T47D (cell line): ENCODE results near the gene TRMT44.

Source experiments
- DNase-seq, 2 experiments: peaks; one replicate each; pipeline versions ENCODE4 v3.0.0 to v3.0.0-alpha.2; 2011 to 2012; ENCODE audit warnings: low read depth in 1 of 2, low spot score in 1 of 2
- JUND ChIP-seq: IDR thresholded peaks from 2 replicates; pipeline ENCODE4 v1.6.1; 2012; ENCODE audit warnings: low read depth
- in situ Hi-C: cut with HindIII; loops from 2 replicates; pipeline ENCODE4 v1.10.0; 2016; ENCODE audit warnings: low sequenced_read_pairs, low pct_unique_long_range_greater_than_20kb

The TRMT44 gene

GRCh38 chr4:8469550-8469949, 29.0 kb downstream of the TRMT44 start:
- in situ Hi-C loops = no loop called here
- DNase-seq = no peak
- TF ChIP-seq JUND = no peak

GRCh38 chr4:8470451-8471024, 30.0 kb downstream of the TRMT44 start:
- no peak for DNase-seq
- TF ChIP-seq JUND = no peak
- in situ Hi-C loops = no loop called here

- no peak for DNase-seq
- in situ Hi-C loops = no loop called here
- TF ChIP-seq JUND = no peak
Observed at GRCh38 chr4:8471211-8471875, 30.8 kb downstream of the TRMT44 start.

GRCh38 chr4:8472158-8472688, 31.6 kb downstream of the TRMT44 start:
- in situ Hi-C loops = no loop called here
- TF ChIP-seq JUND = no peak
- DNase-seq = no peak

- in situ Hi-C loops = no loop called here
- no peak for DNase-seq
- TF ChIP-seq JUND = no peak
Observed at GRCh38 chr4:8472689-8473197, 32.2 kb downstream of the TRMT44 start.

- no peak for DNase-seq
- in situ Hi-C loops = no loop called here
- TF ChIP-seq JUND = no peak
Observed at GRCh38 chr4:8473198-8473919, 32.8 kb downstream of the TRMT44 start.

GRCh38 chr4:8473920-8474590, 33.5 kb downstream of the TRMT44 start:
- no peak for DNase-seq
- TF ChIP-seq JUND = no peak
- in situ Hi-C loops = no loop called here

- in situ Hi-C loops = no loop called here
- no peak for TF ChIP-seq JUND
- no peak for DNase-seq
Observed at GRCh38 chr4:8474856-8475255, 34.3 kb downstream of the TRMT44 start.

- in situ Hi-C loops = no loop called here
Observed at GRCh38 chr4:8475751-8476575, 35.4 kb downstream of the TRMT44 start.

GRCh38 chr4:8477095-8477635, 36.6 kb downstream of the TRMT44 start:
- TF ChIP-seq JUND = no peak
- no peak for DNase-seq
- in situ Hi-C loops = no loop called here

More at GRCh38 chr4:8475751-8476575, 35.4 kb downstream of the TRMT44 start:
- no peak for DNase-seq
- TF ChIP-seq JUND = no peak

- DNase-seq = no peak
- in situ Hi-C loops = no loop called here
- no peak for TF ChIP-seq JUND
Observed at GRCh38 chr4:8477676-8478075, 37.1 kb downstream of the TRMT44 start.
